Caco-2 (cell line): ENCODE measurements around the gene TACC3. TPM values are rescaled to one million over a fixed set of nuclear protein-coding genes. Genes with fewer than 3 reads are reported as not detected.

Source experiments
- BruUV-seq: library from RNA; stranded (reverse); fragments of 400-500 nt; replicated peaks from 2 replicates; lab custom pipeline; 2021; lab: Mats Ljungman, UMichigan
- CTCF ChIA-PET: fragments of 300-600 bp; sonication (Branson Sonifier 250); formaldehyde crosslinking; loops from one replicate; lab custom pipeline; 2022; ENCODE audit warnings: antibody characterized with exemption; lab: Charles Lee
- POLR2A ChIA-PET: fragments of 300-600 bp; sonication (Branson Sonifier 250); formaldehyde crosslinking; loops from one replicate; lab custom pipeline; 2022; ENCODE audit warnings: antibody characterized with exemption; lab: Charles Lee
- DNase-seq, 2 experiments: peaks; one replicate each; pipeline versions ENCODE4 v3.0.0 to v3.0.0-alpha.2; 2020 to 2022
- H3K27me3 ChIP-seq: replicated peaks from 2 replicates; pipeline ENCODE4 v1.6.0; 2011; ENCODE audit warnings: low read length; ENCODE audit not compliant: control insufficient read depth, insufficient read depth
- H3K36me3 ChIP-seq: 2 replicates; pipeline ENCODE4 v1.5.1; 2011; ENCODE audit warnings: low read length; ENCODE audit not compliant: control insufficient read depth, insufficient read depth
- H3K4me1 ChIP-seq: fragments of 250-450 bp; sonication (Bioruptor Pico); 2 replicates; pipeline ENCODE4 v1.5.1; 2020; ENCODE audit warnings: mild to moderate bottlenecking
- H3K4me3 ChIP-seq: 2 replicates; pipeline ENCODE4 v1.5.1; 2011; ENCODE audit warnings: low read depth, mild to moderate bottlenecking, control low read depth, low read length
- H3K9me3 ChIP-seq: fragments of 250-450 bp; sonication (Bioruptor Pico); 2 replicates; pipeline ENCODE4 v1.5.1; 2020; ENCODE audit warnings: mild to moderate bottlenecking, moderate library complexity
- H3K27ac Mint-ChIP-seq: one replicate; pipeline ENCODE4 v1.8.0; 2022; ENCODE audit warnings: mixed read lengths; ENCODE audit not compliant: unreplicated experiment
- H3K27me3 Mint-ChIP-seq: one replicate; pipeline ENCODE4 v1.8.0; 2022; ENCODE audit warnings: mixed read lengths; ENCODE audit not compliant: insufficient read depth, unreplicated experiment
- H3K36me3 Mint-ChIP-seq: one replicate; pipeline ENCODE4 v1.8.0; 2022; ENCODE audit warnings: mild to moderate bottlenecking, mixed read lengths; ENCODE audit not compliant: insufficient read depth, unreplicated experiment
- H3K4me1 Mint-ChIP-seq: one replicate; pipeline ENCODE4 v1.8.0; 2022; ENCODE audit warnings: low read depth, mixed read lengths; ENCODE audit not compliant: unreplicated experiment
- H3K4me3 Mint-ChIP-seq: one replicate; pipeline ENCODE4 v1.8.0; 2022; ENCODE audit warnings: mild to moderate bottlenecking, moderate library complexity, mixed read lengths; ENCODE audit not compliant: unreplicated experiment
- H3K9me3 Mint-ChIP-seq: one replicate; pipeline ENCODE4 v1.8.0; 2022; ENCODE audit warnings: mixed read lengths; ENCODE audit not compliant: unreplicated experiment
- CTCF ChIP-seq, 2 experiments: fragments of 200-600 bp in 1 of 2; IDR thresholded peaks; 1 replicate in 1 of 2; 2 replicates in 1 of 2; pipeline versions ENCODE4 v1.5.1 to v1.8.0; 2011 to 2022; ENCODE audit warnings: antibody characterized with exemption in 1 of 2, control low read depth in 1 of 2, inconsistent platforms in 1 of 2, low read depth in 1 of 2, low read length in 1 of 2, mild to moderate bottlenecking in 1 of 2, moderate library complexity in 1 of 2; ENCODE audit not compliant: insufficient read depth in 1 of 2, severe bottlenecking in 1 of 2, unreplicated experiment in 1 of 2
- intact Hi-C: fragments of 100-400 bp; cut with micrococcal nuclease; formaldehyde crosslinking; loops from one replicate; pipeline ENCODE4 v1.10.0; 2022; ENCODE audit not compliant: unreplicated experiment
- total RNA-seq: library from RNA; stranded (reverse); gene quantifications from 2 replicates; pipeline ENCODE4 v1.2.3, GENCODE V29; 2022

TACC3 gene
- total RNA-seq, 1 experiment from 2014 or later: 106 TPM

GRCh38 chr4:1749826-1750225 is 28.5 kb downstream of the TACC3 start:
- H3K4me3 ChIP-seq: no peak overlapping the region
- no peaks in the 10 kb centered on the region for H3K4me1 Mint-ChIP-seq
- no peaks in the 10 kb centered on the region for H3K9me3 Mint-ChIP-seq
- H3K27ac Mint-ChIP-seq: no peak overlapping the region
- no peak overlapping the region for H3K4me3 Mint-ChIP-seq
- no TSS peak for BruUV-seq
- TF ChIP-seq CTCF (IDR thresholded peaks at IDR 0.05; ENCODE audit: insufficient read depth in 1 of 2, low read depth in 1 of 2, low read length in 1 of 2, severe bottlenecking in 1 of 2, unreplicated experiment in 1 of 2): no peak
- CTCF ChIA-PET: no interaction called here
- H3K36me3 ChIP-seq: no peaks in the 10 kb centered on the region
- POLR2A ChIA-PET: no interaction called here
- no peaks in the 10 kb centered on the region for H3K27me3 ChIP-seq
- no peaks in the 10 kb centered on the region for H3K27me3 Mint-ChIP-seq
- peaks cover 4% of the 10 kb centered on the region; the same call in 1 of the 2 replicates for H3K4me1 ChIP-seq
- no peaks in the 10 kb centered on the region for H3K9me3 ChIP-seq
- no peak for DNase-seq
- H3K36me3 Mint-ChIP-seq: peaks cover 5% of the 10 kb centered on the region
- intact Hi-C loops: loop anchor here (5.0 kb wide), 1 partner anchor 437 kb away; no protein-coding TSS in a partner anchor

GRCh38 chr4:1750381-1751154 is 29.2 kb downstream of the TACC3 start:
- Histone ChIP-seq H3K4me3 (no peak overlapping the region), H3K9me3 (no peaks in the 10 kb centered on the region), H3K36me3 (no peaks in the 10 kb centered on the region), H3K4me1 (peaks cover 4% of the 10 kb centered on the region; the same call in 1 of the 2 replicates), H3K27me3 (no peaks in the 10 kb centered on the region)
- no peak for TF ChIP-seq CTCF (IDR thresholded peaks at IDR 0.05; ENCODE audit: insufficient read depth in 1 of 2, low read depth in 1 of 2, low read length in 1 of 2, severe bottlenecking in 1 of 2, unreplicated experiment in 1 of 2)
- intact Hi-C loops: no loop called here
- no peaks in the 10 kb centered on the region for H3K27me3 Mint-ChIP-seq
- BruUV-seq: no TSS peak
- POLR2A ChIA-PET: no interaction called here
- CTCF ChIA-PET: interaction anchor here (0.6 kb wide), 1 partner anchor 41 kb away, joined by 3 read pairs; no protein-coding TSS in a partner anchor
- no peaks in the 10 kb centered on the region for H3K9me3 Mint-ChIP-seq
- no peaks in the 10 kb centered on the region for H3K4me1 Mint-ChIP-seq
- H3K27ac Mint-ChIP-seq: no peak overlapping the region
- no peak for DNase-seq
- peaks cover 1% of the 10 kb centered on the region for H3K36me3 Mint-ChIP-seq
- H3K4me3 Mint-ChIP-seq: no peak overlapping the region

- intact Hi-C loops: no loop called here
- no peak for DNase-seq
- H3K4me3 Mint-ChIP-seq: no peak overlapping the region
Measured at GRCh38 chr4:1751155-1751918, 30.0 kb downstream of the TACC3 start.

More at GRCh38 chr4:1751155-1751918, 30.0 kb downstream of the TACC3 start:
- Mint-ChIP-seq H3K27ac (no peak overlapping the region), H3K36me3 (no peaks in the 10 kb centered on the region), H3K4me1 (no peaks in the 10 kb centered on the region), H3K27me3 (no peaks in the 10 kb centered on the region), H3K9me3 (no peaks in the 10 kb centered on the region)
- TF ChIP-seq CTCF (IDR thresholded peaks at IDR 0.05; ENCODE audit: insufficient read depth in 1 of 2, low read depth in 1 of 2, low read length in 1 of 2, severe bottlenecking in 1 of 2, unreplicated experiment in 1 of 2): no peak
- ChIA-PET POLR2A (interaction anchor here (0.5 kb wide), 1 partner anchor 464 kb away, joined by 7 read pairs; no protein-coding TSS in a partner anchor), CTCF (interaction anchor here (0.6 to 1.1 kb wide), 3 partner anchors 15 to 59 kb away, joined by 3 to 4 read pairs (median 3); no protein-coding TSS in a partner anchor)
- Histone ChIP-seq H3K36me3 (no peaks in the 10 kb centered on the region), H3K4me1 (peaks cover 4% of the 10 kb centered on the region; the same call in 1 of the 2 replicates), H3K9me3 (no peaks in the 10 kb centered on the region), H3K27me3 (no peaks in the 10 kb centered on the region), H3K4me3 (no peak overlapping the region)
- no TSS peak for BruUV-seq
